K562 (cell line): ENCODE results near the gene TUSC7. TPM values are rescaled to one million over a fixed set of nuclear protein-coding genes. Genes with fewer than 3 reads are reported as not detected.

Experiments used
- ATAC-seq: fragments of 200-7000 bp; cut with Tn5 transposase; 3 replicates; pipeline ENCODE4 v1.9.1; 2020; ENCODE audit warnings: moderate library complexity
- BruUV-seq: library from RNA; stranded (reverse); fragments of 400-500 nt; replicated peaks from 2 replicates; lab custom pipeline; 2021; lab: Mats Ljungman, UMichigan
- CTCF ChIA-PET: fragments of 300-600 bp; formaldehyde crosslinking; extraction: SDS; loops from one replicate; lab custom pipeline; 2021; ENCODE audit warnings: low intra/inter-chr PET ratio; lab: Yijun Ruan, JAX
- POLR2A ChIA-PET: fragments of 300-600, 350-650 bp; sonication (Branson Sonifier 250); formaldehyde crosslinking; extraction: SDS; loops from one replicate; lab custom pipeline; 2021; ENCODE audit warnings: antibody characterized with exemption, inconsistent platforms; lab: Yijun Ruan, JAX
- DNase-seq, 4 experiments: peaks; one replicate each; pipeline versions ENCODE4 v3.0.0 to v3.0.0-alpha.2; 2011 to 2018; ENCODE audit warnings: low spot score in 3 of 4, mixed read lengths in 3 of 4; ENCODE audit errors: extremely low read depth in 1 of 4
- FAIRE-seq: peaks from 2 replicates; lab custom pipeline; 2011; peaks lifted over from hg19 to GRCh38; lab: Jason Lieb, UNC
- H2AFZ ChIP-seq: 2 replicates; pipeline ENCODE4 v1.6.0; 2011; ENCODE audit warnings: low read depth, low read length, control low read depth, inconsistent platforms
- H3K27ac ChIP-seq: fragments of 200-600 bp; 3 replicates; pipeline ENCODE4 v1.8.0; 2011; ENCODE audit warnings: low read depth, mild to moderate bottlenecking, control low read depth, inconsistent platforms, low read length, moderate library complexity, mixed read lengths; ENCODE audit errors: extremely low read depth
- H3K27me3 ChIP-seq, 2 experiments: fragments of 300-600 bp in 1 of 2; 2 replicates in 1 of 2; 3 replicates in 1 of 2; pipeline versions ENCODE4 v1.6.0 to v1.8.0; 2011; ENCODE audit warnings: inconsistent platforms in 2 of 2, low read length in 2 of 2, mild to moderate bottlenecking in 1 of 2, mixed read lengths in 1 of 2, moderate library complexity in 1 of 2; ENCODE audit not compliant: control insufficient read depth in 2 of 2, insufficient read depth in 2 of 2
- H3K36me3 ChIP-seq: fragments of 300-600 bp; 3 replicates; pipeline ENCODE4 v1.8.0; 2011; ENCODE audit warnings: mild to moderate bottlenecking, low read length, inconsistent platforms; ENCODE audit not compliant: control insufficient read depth, insufficient read depth
- H3K4me1 ChIP-seq, 2 experiments: fragments of 200-600 bp in 1 of 2; replicated peaks in 1 of 2; 2 replicates in 1 of 2; 3 replicates in 1 of 2; pipeline versions ENCODE4 v1.5.1 to v1.8.0; 2011; ENCODE audit warnings: inconsistent platforms in 2 of 2, low read length in 2 of 2, mild to moderate bottlenecking in 1 of 2, mixed read lengths in 1 of 2, moderate library complexity in 1 of 2; ENCODE audit not compliant: control insufficient read depth in 2 of 2, insufficient read depth in 2 of 2
- H3K4me2 ChIP-seq: 2 replicates; pipeline ENCODE4 v1.6.1; 2011; ENCODE audit warnings: low read length, control low read depth, inconsistent platforms, mixed read lengths; ENCODE audit not compliant: insufficient read depth
- H3K4me3 ChIP-seq: fragments of 200-600 bp; sonication (generic), shearing (Covaris generic); 2 replicates; pipeline ENCODE4 v1.5.1; 2016; ENCODE audit warnings: control low read depth, inconsistent platforms
- H3K79me2 ChIP-seq: fragments of 200-600 bp; 3 replicates; pipeline ENCODE4 v1.8.0; 2011; ENCODE audit warnings: low read length, inconsistent platforms; ENCODE audit not compliant: control insufficient read depth, insufficient read depth
- H3K9ac ChIP-seq, 2 experiments: 2 replicates each; pipeline versions ENCODE4 v1.6.0 to v1.6.1; 2011; ENCODE audit warnings: low read depth in 2 of 2, low read length in 2 of 2, control low read depth in 1 of 2, inconsistent platforms in 1 of 2, mild to moderate bottlenecking in 1 of 2, mixed read lengths in 1 of 2; ENCODE audit not compliant: insufficient read depth in 1 of 2
- H3K9me1 ChIP-seq: one replicate; pipeline ENCODE4 v1.6.0; 2011; ENCODE audit warnings: inconsistent platforms, mild to moderate bottlenecking, low read length, moderate library complexity; ENCODE audit not compliant: control insufficient read depth, insufficient read depth
- H3K9me3 ChIP-seq: replicated peaks from 2 replicates; pipeline ENCODE4 v1.5.1; 2011; ENCODE audit warnings: low read depth, low read length, inconsistent platforms; ENCODE audit not compliant: control insufficient read depth, insufficient read depth
- H4K20me1 ChIP-seq: replicated peaks from 2 replicates; pipeline ENCODE4 v1.6.1; 2011; ENCODE audit warnings: low read length, inconsistent platforms, mixed read lengths; ENCODE audit not compliant: control insufficient read depth, insufficient read depth
- CBX1 ChIP-seq: sonication (generic); IDR thresholded peaks from 2 replicates; pipeline ENCODE4 v1.6.1; 2016; ENCODE audit warnings: antibody characterized with exemption, low read depth, mild to moderate bottlenecking
- MXI1 ChIP-seq: IDR thresholded peaks from 2 replicates; pipeline ENCODE4 v1.6.1; 2011; ENCODE audit warnings: low read depth, mild to moderate bottlenecking, improper control_type of control experiment, low read length
- NCOR1 ChIP-seq: fragments of 450-650 bp; IDR thresholded peaks from 2 replicates; pipeline ENCODE4 v1.6.1; 2016; ENCODE audit warnings: mild to moderate bottlenecking, moderate library complexity
- SAFB2 ChIP-seq: fragments of 200-400 bp; formaldehyde crosslinking; IDR thresholded peaks from 2 replicates; pipeline ENCODE4 v1.6.1; 2018; ENCODE audit warnings: borderline replicate concordance, low read length, low read depth, moderate library complexity; ENCODE audit not compliant: severe bottlenecking
- ZNF398 ChIP-seq: fragments of 250-450 bp; sonication (Bioruptor Pico); IDR thresholded peaks from 2 replicates; pipeline ENCODE4 v1.8.0; 2021; ENCODE audit warnings: moderate library complexity, mild to moderate bottlenecking, inconsistent platforms
- ZNF444 ChIP-seq: fragments of 250-450 bp; sonication (Bioruptor Pico); IDR thresholded peaks from 2 replicates; pipeline ENCODE4 v1.4.0; 2020; ENCODE audit warnings: mild to moderate bottlenecking, moderate library complexity
- in situ Hi-C: fragments of 300-500 bp; cut with MboI; formaldehyde crosslinking; loops from 4 replicates; pipeline ENCODE4 v1.15.0; 2018; ENCODE audit warnings: inconsistent platforms, mixed read lengths
- intact Hi-C: fragments of 100-400 bp; cut with micrococcal nuclease; formaldehyde crosslinking; loops from 2 replicates; pipeline ENCODE4 v1.14.2; 2022
- polyA plus RNA-seq, 8 experiments: library from polyadenylated mRNA; depleted of rRNA in 4 of 8; stranded (reverse) in 5 of 8; unstranded in 3 of 8; fragments of >200 nt; fragmentation: Nextera tagmentation in 2 of 8; fragmentation: Illumina TruSeq in 1 of 8; extraction: Ambion mirVana in 2 of 8; extraction: Trizol in 1 of 8; gene quantifications; 2 replicates each; pipeline versions ENCODE4 v1.2.1 to v1.2.3, GENCODE V29; 2011 to 2014; ENCODE audit warnings: inconsistent platforms in 1 of 8, missing spikeins in 1 of 8
- total RNA-seq, 7 experiments: library from RNA; depleted of rRNA in 6 of 7; stranded (reverse); fragments of >200 nt in 6 of 7; fragmentation: Illumina TruSeq in 2 of 7; extraction: Trizol in 2 of 7; gene quantifications; 2 replicates each; pipeline versions ENCODE4 v1.2.1 to v1.2.3, GENCODE V29; 2011 to 2021; ENCODE audit warnings: low replicate concordance in 1 of 7

TUSC7 gene
- total and polyA plus RNA-seq, 9 of the 15 experiments (the other 6 are each of a cell fraction or from before 2014, with no cell fraction given) = not detected

- DNase-seq (no peak), ATAC-seq (no peak), FAIRE-seq (no peak)
- no peaks in the 10 kb centered on the region for H3K36me3 ChIP-seq
- in situ Hi-C loops = no loop called here
- no peak overlapping the region for H3K4me2 ChIP-seq
- no peak overlapping the region for H3K4me3 ChIP-seq
- CTCF ChIA-PET = no interaction called here
- no peaks in the 10 kb centered on the region for H3K9me3 ChIP-seq
- no peak overlapping the region for H3K9ac ChIP-seq
- H3K27ac ChIP-seq = no peak overlapping the region
- TF ChIP-seq CBX1 (no peak), ZNF444 (CRISPR knock-in tag) (no peak), ZNF398 (CRISPR knock-in tag) (no peak), SAFB2 (no peak), MXI1 (no peak), NCOR1 (no peak)
- TF ChIP-seq, all 486 proteins: peak for 0
- no peaks in the 10 kb centered on the region for H4K20me1 ChIP-seq
- no peaks in the 10 kb centered on the region for H3K9me1 ChIP-seq
- H3K79me2 ChIP-seq = no peaks in the 10 kb centered on the region
- no peak overlapping the region for H2AFZ ChIP-seq
- H3K27me3 ChIP-seq = no peaks in the 10 kb centered on the region
- no peaks in the 10 kb centered on the region for H3K4me1 ChIP-seq
- no TSS peak for BruUV-seq
- intact Hi-C loops = no loop called here
- POLR2A ChIA-PET = no interaction called here
Observed at GRCh38 chr3:116743062-116743461, 33.5 kb downstream of the TUSC7 start.
